ENCODE measurements around the gene STAMBP.

DNA sequence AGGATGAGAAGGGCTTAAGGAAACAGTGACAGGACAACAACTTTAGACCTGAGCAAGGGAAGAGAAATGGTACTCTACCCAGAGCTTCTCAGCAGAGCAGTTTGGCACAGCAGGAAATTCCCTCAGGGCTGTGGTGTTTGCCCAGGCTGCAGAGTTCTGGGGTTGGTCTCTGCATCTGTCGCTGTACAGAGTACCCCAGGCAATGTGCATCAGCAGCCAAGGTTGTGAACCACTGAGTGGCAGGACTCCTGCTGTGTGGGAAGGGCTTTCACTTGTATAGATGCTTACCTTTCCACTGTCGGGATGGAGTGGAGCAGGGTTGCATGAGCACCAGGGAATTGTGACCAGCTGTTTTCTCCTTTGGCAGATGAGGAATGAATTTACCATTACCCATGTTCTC, 21.2 kb downstream of the STAMBP start:
- TF ChIP-seq, protein P1, sequence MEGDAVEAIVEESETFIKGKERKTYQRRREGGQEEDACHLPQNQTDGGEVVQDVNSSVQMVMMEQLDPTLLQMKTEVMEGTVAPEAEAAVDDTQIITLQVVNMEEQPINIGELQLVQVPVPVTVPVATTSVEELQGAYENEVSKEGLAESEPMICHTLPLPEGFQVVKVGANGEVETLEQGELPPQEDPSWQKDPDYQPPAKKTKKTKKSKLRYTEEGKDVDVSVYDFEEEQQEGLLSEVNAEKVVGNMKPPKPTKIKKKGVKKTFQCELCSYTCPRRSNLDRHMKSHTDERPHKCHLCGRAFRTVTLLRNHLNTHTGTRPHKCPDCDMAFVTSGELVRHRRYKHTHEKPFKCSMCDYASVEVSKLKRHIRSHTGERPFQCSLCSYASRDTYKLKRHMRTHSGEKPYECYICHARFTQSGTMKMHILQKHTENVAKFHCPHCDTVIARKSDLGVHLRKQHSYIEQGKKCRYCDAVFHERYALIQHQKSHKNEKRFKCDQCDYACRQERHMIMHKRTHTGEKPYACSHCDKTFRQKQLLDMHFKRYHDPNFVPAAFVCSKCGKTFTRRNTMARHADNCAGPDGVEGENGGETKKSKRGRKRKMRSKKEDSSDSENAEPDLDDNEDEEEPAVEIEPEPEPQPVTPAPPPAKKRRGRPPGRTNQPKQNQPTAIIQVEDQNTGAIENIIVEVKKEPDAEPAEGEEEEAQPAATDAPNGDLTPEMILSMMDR (IDR thresholded peaks at IDR 0.05): no peak
- TF ChIP-seq POLR2A (IDR thresholded peaks at IDR 0.05): no peak
